ENCODE measurements around the gene DAPK2. TPM values are rescaled to one million over a fixed set of nuclear protein-coding genes. Genes with fewer than 3 reads are reported as not detected.

DAPK2 gene
- total RNA-seq, 4 donors from 2014 or later: 12.0 to 49.8 (median 25.6) TPM

GRCh38 chr15:63891079-63891767 lies 155.1 kb downstream of the DAPK2 start:
- DNase-seq (ENCODE audit: low spot score) (peak; percentile 89), ATAC-seq (ENCODE audit: low FRiP score) (peak; percentile 56)

GRCh38 chr15:63890617-63891016 lies 155.7 kb downstream of the DAPK2 start:
- DNase-seq (ENCODE audit: low spot score): no peak
- no peak for ATAC-seq (ENCODE audit: low FRiP score)
- no peak for TF ChIP-seq CTCF (IDR thresholded peaks at IDR 0.05)

More at GRCh38 chr15:63891079-63891767, 155.1 kb downstream of the DAPK2 start:
- TF ChIP-seq CTCF (IDR thresholded peaks at IDR 0.05): peak in 1 of 3 donors; percentile 21

- DNase-seq (ENCODE audit: low spot score): no peak
- ATAC-seq (ENCODE audit: low FRiP score): no peak
- no peak for TF ChIP-seq CTCF (IDR thresholded peaks at IDR 0.05)
Observed at GRCh38 chr15:63889831-63890230, 156.5 kb downstream of the DAPK2 start.

- ATAC-seq (ENCODE audit: low FRiP score) (no peak), DNase-seq (ENCODE audit: low spot score) (no peak)
- TF ChIP-seq CTCF (IDR thresholded peaks at IDR 0.05): no peak
Observed at GRCh38 chr15:63888823-63889222, 157.5 kb downstream of the DAPK2 start.

- ATAC-seq (ENCODE audit: low FRiP score): no peak
- TF ChIP-seq CTCF (IDR thresholded peaks at IDR 0.05): no peak
- no peak for DNase-seq (ENCODE audit: low spot score)
Observed at GRCh38 chr15:63888146-63888545, 158.1 kb downstream of the DAPK2 start.

GRCh38 chr15:63887630-63888029 lies 158.7 kb downstream of the DAPK2 start:
- ATAC-seq (ENCODE audit: low FRiP score) (no peak), DNase-seq (ENCODE audit: low spot score) (no peak)
- no peak for TF ChIP-seq CTCF (IDR thresholded peaks at IDR 0.05)

GRCh38 chr15:63884953-63885352 lies 161.3 kb downstream of the DAPK2 start:
- no peak for ATAC-seq (ENCODE audit: low FRiP score)
- DNase-seq (ENCODE audit: low spot score): no peak
- no peak for TF ChIP-seq CTCF (IDR thresholded peaks at IDR 0.05)
